B cell (primary cell): ENCODE results near the gene RNLS. TPM values are rescaled to one million over a fixed set of nuclear protein-coding genes. Genes with fewer than 3 reads are reported as not detected.

Experiments used
- ATAC-seq: fragments of 200-7000 bp; cut with Tn5 transposase; one replicate; pipeline ENCODE4 v1.10.0; 2021; ENCODE audit warnings: low read depth, mild to moderate bottlenecking, moderate number of reproducible peaks, moderate library complexity
- CTCF ChIA-PET: fragments of 350-600 bp; sonication (Branson Sonifier 250); formaldehyde crosslinking; loops from one replicate; lab custom pipeline; 2021; ENCODE audit warnings: antibody characterized with exemption, inconsistent platforms; lab: Charles Lee
- POLR2A ChIA-PET: fragments of 350-600 bp; sonication (Branson Sonifier 250); formaldehyde crosslinking; loops from one replicate; lab custom pipeline; 2021; ENCODE audit warnings: antibody characterized with exemption; lab: Charles Lee
- DNase-seq: peaks from one replicate; pipeline ENCODE4 v3.0.0; 2013
- H2AFZ ChIP-seq: 2 replicates; pipeline ENCODE4 v1.6.1; 2012; ENCODE audit warnings: mild to moderate bottlenecking, low read depth, low read length; ENCODE audit not compliant: insufficient read depth, poor library complexity, severe bottlenecking
- H3K27ac ChIP-seq, 2 donors: 1 replicate in 1 of 2; 2 replicates in 1 of 2; pipeline ENCODE4 v1.5.1; 2012 to 2013; ENCODE audit warnings: low read length in 2 of 2, mild to moderate bottlenecking in 2 of 2, moderate library complexity in 1 of 2
- H3K27me3 ChIP-seq, 4 experiments: fragments of 200-600 bp in 1 of 4; sonication (generic) in 1 of 4; replicated peaks in 1 of 4; 1 replicate in 2 of 4; 2 replicates in 2 of 4; pipeline versions ENCODE4 v1.6.1 to v1.7.0; 2013 to 2016; ENCODE audit warnings: low read length in 3 of 4, mild to moderate bottlenecking in 2 of 4, mixed read lengths in 1 of 4, moderate library complexity in 1 of 4; ENCODE audit not compliant: insufficient read depth in 4 of 4, control insufficient read depth in 3 of 4; ENCODE audit errors: control extremely low read depth in 1 of 4
- H3K36me3 ChIP-seq, 2 experiments: replicated peaks in 1 of 2; 1 replicate in 1 of 2; 2 replicates in 1 of 2; pipeline versions ENCODE4 v1.6.1 to v1.7.1; 2013; ENCODE audit warnings: low read length in 1 of 2; ENCODE audit not compliant: insufficient read depth in 2 of 2, control insufficient read depth in 1 of 2; ENCODE audit errors: control extremely low read depth in 1 of 2, extremely low read depth in 1 of 2
- H3K4me1 ChIP-seq, 2 donors: fragments of 200-600 bp in 1 of 2; sonication (generic) in 1 of 2; 1 replicate in 1 of 2; 2 replicates in 1 of 2; pipeline versions ENCODE4 v1.5.1 to v1.6.1; 2013 to 2017; ENCODE audit warnings: low read length in 2 of 2; ENCODE audit not compliant: control insufficient read depth in 2 of 2, insufficient read depth in 2 of 2
- H3K4me2 ChIP-seq: replicated peaks from 2 replicates; pipeline ENCODE3; 2012; ENCODE audit warnings: mild to moderate bottlenecking, low read depth, low read length; ENCODE audit not compliant: poor library complexity, severe bottlenecking
- H3K4me3 ChIP-seq, 5 experiments: fragments of 200-600 bp in 1 of 5; sonication (generic) in 1 of 5; 1 replicate in 3 of 5; 2 replicates in 2 of 5; pipeline versions ENCODE4 v1.5.1 to v1.7.0; 2011 to 2016; ENCODE audit warnings: low read length in 4 of 5, mild to moderate bottlenecking in 4 of 5, low read depth in 2 of 5, control low read depth in 1 of 5, moderate library complexity in 1 of 5; ENCODE audit not compliant: insufficient read depth in 1 of 5; ENCODE audit errors: control extremely low read depth in 1 of 5, extremely low read depth in 1 of 5
- H3K79me2 ChIP-seq: fragments of 200-600 bp; sonication (generic); one replicate; pipeline ENCODE4 v1.6.0; 2016; ENCODE audit warnings: low read length; ENCODE audit not compliant: control insufficient read depth, insufficient read depth
- H3K9ac ChIP-seq: fragments of 200-600 bp; sonication (generic); 2 replicates; pipeline ENCODE4 v1.6.1; 2017; ENCODE audit warnings: mild to moderate bottlenecking, low read length, moderate library complexity
- H3K9me3 ChIP-seq, 3 donors: one replicate each; pipeline versions ENCODE4 v1.6.1 to v1.7.1; 2013; ENCODE audit warnings: low read length in 2 of 3; ENCODE audit not compliant: control insufficient read depth in 2 of 3, insufficient read depth in 1 of 3; ENCODE audit errors: control extremely low read depth in 1 of 3
- H4K20me1 ChIP-seq: 2 replicates; pipeline ENCODE4 v1.6.0; 2012; ENCODE audit warnings: mild to moderate bottlenecking, low read length; ENCODE audit not compliant: insufficient read depth, control insufficient read depth, poor library complexity, severe bottlenecking
- H3K27ac Mint-ChIP-seq: one replicate; pipeline ENCODE4 v1.8.0; 2021; ENCODE audit warnings: mixed read lengths
- H3K27me3 Mint-ChIP-seq: one replicate; pipeline ENCODE4 v1.8.0; 2021; ENCODE audit warnings: mixed read lengths
- H3K4me1 Mint-ChIP-seq: one replicate; pipeline ENCODE4 v1.8.0; 2021; ENCODE audit warnings: mixed read lengths
- H3K4me3 Mint-ChIP-seq: one replicate; pipeline ENCODE4 v1.8.0; 2021; ENCODE audit warnings: mixed read lengths
- H3K9me3 Mint-ChIP-seq: one replicate; pipeline ENCODE4 v1.8.0; 2022; ENCODE audit warnings: mixed read lengths; ENCODE audit not compliant: insufficient read depth
- EZH2 ChIP-seq: IDR thresholded peaks from 2 replicates; pipeline ENCODE4 v1.6.1; 2012; ENCODE audit warnings: borderline replicate concordance, low read depth, mild to moderate bottlenecking, moderate library complexity, low read length; ENCODE audit not compliant: insufficient read depth, poor library complexity, severe bottlenecking
- WGBS: methylation state at CpG from one replicate; pipeline ENCODE4 v1.1.5; 2013; ENCODE audit warnings: missing lambda C conversion rate; ENCODE audit not compliant: insufficient coverage; 5-methylcytosine and 5-hydroxymethylcytosine counted together
- intact Hi-C: fragments of 100-400 bp; cut with micrococcal nuclease; formaldehyde crosslinking; loops from one replicate; pipeline ENCODE4 v1.10.0; 2022
- polyA plus RNA-seq: library from polyadenylated mRNA; depleted of rRNA; stranded (reverse); fragments of >200 nt; gene quantifications from 2 replicates; pipeline ENCODE4 v1.2.3, GENCODE V29; 2012
- total RNA-seq, 2 donors: library from RNA; stranded (reverse); fragments of 120-200 nt in 1 of 2; gene quantifications; 1 replicate in 1 of 2; 2 replicates in 1 of 2; pipeline versions ENCODE4 v1.2.3 to v1.2.4, GENCODE V29; 2013 to 2022
- TF ChIP-seq, protein P1 (sequence below): fragments of 200-600 bp; IDR thresholded peaks from one replicate; pipeline ENCODE4 v1.8.0; 2022; ENCODE audit warnings: antibody characterized with exemption, mild to moderate bottlenecking

RNLS gene
- total and polyA plus RNA-seq, 2 donors (not counting 1 experiment from before 2014, with no cell fraction given) = 3.5 to 7.5 TPM

DNA sequence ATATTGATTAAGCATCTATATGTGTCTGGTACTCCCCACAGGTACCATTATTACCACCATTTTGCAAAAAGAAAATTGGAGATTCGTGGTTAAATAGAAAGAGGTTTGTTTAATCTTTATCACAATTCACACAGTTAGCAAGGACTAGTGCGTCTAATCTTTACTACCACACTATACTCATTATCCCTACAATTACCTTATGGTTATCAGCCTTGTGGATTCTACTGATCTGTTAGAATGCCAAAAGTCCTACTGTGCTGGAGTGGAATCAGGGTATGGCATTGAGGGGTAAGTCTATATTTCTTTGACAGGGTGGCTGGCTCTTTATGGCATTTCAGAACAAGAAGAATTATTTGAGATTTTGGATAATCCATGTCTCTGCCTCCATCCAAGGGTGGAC is 156.1 kb downstream of the RNLS start:
- Mint-ChIP-seq H3K27ac (no peak overlapping the region), H3K27me3 (no peaks in the 10 kb centered on the region), H3K4me3 (no peak overlapping the region), H3K4me1 (no peaks in the 10 kb centered on the region), H3K9me3 (no peaks in the 10 kb centered on the region)
- Histone ChIP-seq H3K36me3 (no peaks in the 10 kb centered on the region), H3K4me2 (no peak overlapping the region), H3K9me3 (no peaks in the 10 kb centered on the region), H3K4me1 (no peaks in the 10 kb centered on the region), H4K20me1 (no peaks in the 10 kb centered on the region), H3K4me3 (no peak overlapping the region), H2AFZ (no peak overlapping the region), H3K27ac (no peak overlapping the region), H3K79me2 (no peaks in the 10 kb centered on the region), H3K27me3 (no peaks in the 10 kb centered on the region), H3K9ac (no peak overlapping the region)
- no peak for DNase-seq
- no peak for ATAC-seq
- intact Hi-C loops = no loop called here
- TF ChIP-seq, protein P1, sequence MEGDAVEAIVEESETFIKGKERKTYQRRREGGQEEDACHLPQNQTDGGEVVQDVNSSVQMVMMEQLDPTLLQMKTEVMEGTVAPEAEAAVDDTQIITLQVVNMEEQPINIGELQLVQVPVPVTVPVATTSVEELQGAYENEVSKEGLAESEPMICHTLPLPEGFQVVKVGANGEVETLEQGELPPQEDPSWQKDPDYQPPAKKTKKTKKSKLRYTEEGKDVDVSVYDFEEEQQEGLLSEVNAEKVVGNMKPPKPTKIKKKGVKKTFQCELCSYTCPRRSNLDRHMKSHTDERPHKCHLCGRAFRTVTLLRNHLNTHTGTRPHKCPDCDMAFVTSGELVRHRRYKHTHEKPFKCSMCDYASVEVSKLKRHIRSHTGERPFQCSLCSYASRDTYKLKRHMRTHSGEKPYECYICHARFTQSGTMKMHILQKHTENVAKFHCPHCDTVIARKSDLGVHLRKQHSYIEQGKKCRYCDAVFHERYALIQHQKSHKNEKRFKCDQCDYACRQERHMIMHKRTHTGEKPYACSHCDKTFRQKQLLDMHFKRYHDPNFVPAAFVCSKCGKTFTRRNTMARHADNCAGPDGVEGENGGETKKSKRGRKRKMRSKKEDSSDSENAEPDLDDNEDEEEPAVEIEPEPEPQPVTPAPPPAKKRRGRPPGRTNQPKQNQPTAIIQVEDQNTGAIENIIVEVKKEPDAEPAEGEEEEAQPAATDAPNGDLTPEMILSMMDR = no peak
- TF ChIP-seq EZH2 = no peak
- POLR2A ChIA-PET = no interaction called here
- CTCF ChIA-PET = no interaction called here
- no CpG with 5 or more reads among the region's 2 CpGs for WGBS

DNA sequence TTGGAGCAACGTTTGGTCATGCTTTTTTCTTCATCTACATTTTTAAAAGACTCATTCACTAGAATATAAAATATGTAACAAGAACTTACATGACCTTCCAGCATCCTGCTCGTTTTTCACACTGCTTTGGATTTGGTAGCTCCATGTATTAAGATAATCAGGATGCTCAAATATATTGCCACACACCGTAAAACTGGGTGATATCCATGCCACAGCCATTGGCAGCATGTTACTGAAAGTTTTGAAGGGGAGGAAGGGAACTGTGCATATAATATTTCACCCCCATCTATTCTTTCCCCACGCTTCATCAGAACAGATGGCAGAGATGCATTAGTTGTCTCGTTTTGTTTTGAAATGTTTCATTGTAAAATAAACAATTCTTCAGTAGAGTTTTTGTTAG is 158.2 kb downstream of the RNLS start:
- H3K27ac Mint-ChIP-seq = no peak overlapping the region
- Histone ChIP-seq H3K9me3 (no peaks in the 10 kb centered on the region), H3K9ac (no peak overlapping the region), H3K4me3 (no peak overlapping the region), H3K36me3 (no peaks in the 10 kb centered on the region), H2AFZ (no peak overlapping the region), H4K20me1 (no peaks in the 10 kb centered on the region), H3K4me2 (no peak overlapping the region), H3K79me2 (no peaks in the 10 kb centered on the region), H3K27ac (no peak overlapping the region), H3K4me1 (no peaks in the 10 kb centered on the region), H3K27me3 (no peaks in the 10 kb centered on the region)
- TF ChIP-seq, protein P1 = no peak
- no peak for TF ChIP-seq EZH2
- no peaks in the 10 kb centered on the region for H3K4me1 Mint-ChIP-seq
- WGBS = no CpG with 5 or more reads among the region's 5 CpGs
- ChIA-PET CTCF (no interaction called here), POLR2A (no interaction called here)
- H3K9me3 Mint-ChIP-seq = no peaks in the 10 kb centered on the region
- H3K4me3 Mint-ChIP-seq = no peak overlapping the region
- intact Hi-C loops = no loop called here
- H3K27me3 Mint-ChIP-seq = no peaks in the 10 kb centered on the region
- ATAC-seq = no peak
- no peak for DNase-seq
